Measurements from ENCODE around the gene TMEM127. TPM values are rescaled to one million over a fixed set of nuclear protein-coding genes. Genes with fewer than 3 reads are reported as not detected.

The TMEM127 gene
- total and polyA plus RNA-seq, 2 experiments from 2014 or later: 33.6 to 44.4 TPM

DNA sequence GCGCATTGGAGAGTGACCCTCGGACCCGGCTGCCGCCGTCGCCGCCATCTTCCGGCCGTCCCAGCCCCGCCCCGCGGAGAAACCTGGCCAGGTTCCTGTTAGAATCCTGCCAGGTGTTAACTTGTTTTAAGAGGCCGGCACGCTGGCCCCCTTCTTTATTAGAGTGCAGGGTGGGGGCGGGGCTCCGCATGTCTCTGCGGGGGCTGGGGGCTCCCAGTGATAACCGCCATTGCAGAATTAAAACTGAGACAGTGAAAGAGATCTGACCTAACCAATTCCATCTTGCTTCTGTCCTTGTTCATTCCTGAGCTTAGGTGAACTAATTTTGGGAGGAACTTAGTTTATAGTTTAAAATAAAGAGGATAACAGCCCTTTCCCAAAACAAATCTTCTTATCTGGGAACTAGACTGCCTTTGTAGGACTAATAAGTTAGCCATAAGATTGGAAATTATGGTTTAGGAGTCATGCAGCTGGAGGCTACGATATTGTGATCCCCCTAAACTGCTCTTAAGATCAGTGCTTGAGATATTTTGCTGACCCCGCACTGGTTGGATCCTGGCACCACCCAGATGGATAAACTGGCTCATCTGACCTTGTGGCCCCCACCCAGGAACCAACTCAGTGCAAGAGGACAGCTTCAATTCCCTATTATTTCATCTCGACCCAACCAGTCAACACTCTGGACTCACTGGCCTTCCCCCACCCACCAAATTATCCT is 56.6 kb downstream of the TMEM127 start:
- Histone ChIP-seq H3K79me2 (peaks cover 51% of the 10 kb centered on the region), H3K4me2 (peak overlapping the region; percentile 86), H4K20me1 (ENCODE audit: insufficient read depth, poor library complexity, severe bottlenecking) (peaks cover 36% of the 10 kb centered on the region), H3K9me3 (ENCODE audit: low read depth) (no peaks in the 10 kb centered on the region), H3K36me3 (replicated peaks; ENCODE audit: insufficient read depth, low read depth) (no peaks in the 10 kb centered on the region), H3K4me3 (peak overlapping the region; percentile 41), H3K9me2 (replicated peaks; ENCODE audit: insufficient read depth) (no peaks in the 10 kb centered on the region), H3K4me1 (ENCODE audit: insufficient read depth) (peaks cover 35% of the 10 kb centered on the region), H3K27me3 (no peaks in the 10 kb centered on the region), H2AFZ (peak overlapping the region; percentile 86), H3K27ac (peak overlapping the region; percentile 89)
- TF ChIP-seq EZH2phosphoT487 (IDR thresholded peaks at IDR 0.05; ENCODE audit: low read depth, severe bottlenecking, unreplicated experiment) (no peak), EZH2 (IDR thresholded peaks at IDR 0.05; ENCODE audit: borderline replicate concordance) (no peak)
- TF ChIP-seq, protein P1, sequence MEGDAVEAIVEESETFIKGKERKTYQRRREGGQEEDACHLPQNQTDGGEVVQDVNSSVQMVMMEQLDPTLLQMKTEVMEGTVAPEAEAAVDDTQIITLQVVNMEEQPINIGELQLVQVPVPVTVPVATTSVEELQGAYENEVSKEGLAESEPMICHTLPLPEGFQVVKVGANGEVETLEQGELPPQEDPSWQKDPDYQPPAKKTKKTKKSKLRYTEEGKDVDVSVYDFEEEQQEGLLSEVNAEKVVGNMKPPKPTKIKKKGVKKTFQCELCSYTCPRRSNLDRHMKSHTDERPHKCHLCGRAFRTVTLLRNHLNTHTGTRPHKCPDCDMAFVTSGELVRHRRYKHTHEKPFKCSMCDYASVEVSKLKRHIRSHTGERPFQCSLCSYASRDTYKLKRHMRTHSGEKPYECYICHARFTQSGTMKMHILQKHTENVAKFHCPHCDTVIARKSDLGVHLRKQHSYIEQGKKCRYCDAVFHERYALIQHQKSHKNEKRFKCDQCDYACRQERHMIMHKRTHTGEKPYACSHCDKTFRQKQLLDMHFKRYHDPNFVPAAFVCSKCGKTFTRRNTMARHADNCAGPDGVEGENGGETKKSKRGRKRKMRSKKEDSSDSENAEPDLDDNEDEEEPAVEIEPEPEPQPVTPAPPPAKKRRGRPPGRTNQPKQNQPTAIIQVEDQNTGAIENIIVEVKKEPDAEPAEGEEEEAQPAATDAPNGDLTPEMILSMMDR (IDR thresholded peaks at IDR 0.05; ENCODE audit: poor library complexity): no peak
- DNase-seq (ENCODE audit: low spot score): no peak
- 8% methylated on average over 21 of the region's 21 CpGs for WGBS (ENCODE audit: low lambda C conversion rate, missing lambda C conversion rate)

DNA sequence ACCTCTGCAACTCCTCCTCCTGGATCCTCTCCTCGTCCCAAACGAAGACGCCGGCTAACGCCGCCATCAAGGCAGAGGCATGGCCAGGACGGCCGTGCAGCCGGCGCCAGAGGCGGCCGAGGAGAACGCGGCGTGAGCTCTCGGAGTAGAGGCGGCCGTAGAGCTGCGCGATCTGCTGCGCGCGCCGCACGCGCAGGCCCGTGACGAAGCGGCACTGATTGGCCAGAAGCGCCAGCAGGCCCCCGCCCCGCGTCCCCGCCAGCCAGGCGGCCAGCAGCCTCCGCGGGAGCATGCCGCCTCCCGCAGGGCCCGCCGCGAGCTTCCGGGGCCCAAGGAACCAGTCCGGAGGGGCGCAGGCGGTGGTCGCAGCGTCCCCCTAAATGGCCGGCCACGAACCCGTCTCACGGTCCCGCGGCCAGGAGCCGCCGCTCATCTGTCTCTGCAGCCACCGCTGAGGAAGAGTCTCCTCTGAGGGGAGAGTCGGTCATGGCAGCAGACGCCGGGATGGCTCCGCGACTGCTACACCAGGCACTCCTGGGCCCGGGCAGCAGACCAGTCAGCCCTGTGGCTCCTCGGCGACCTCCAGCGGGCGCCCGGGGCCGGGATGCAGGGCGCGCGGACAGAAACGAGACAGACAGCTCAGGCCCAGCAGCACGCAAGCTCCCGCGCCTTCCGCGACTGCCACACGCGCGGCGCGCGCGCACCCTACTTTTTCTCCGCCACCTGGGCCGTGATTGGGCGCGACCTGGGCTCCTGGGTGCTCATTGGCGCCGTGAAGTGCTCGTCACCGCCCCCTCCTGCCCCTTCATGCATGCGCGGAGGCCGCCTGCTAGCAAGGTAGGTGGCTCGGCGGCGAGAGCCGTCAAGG is 57.4 kb downstream of the TMEM127 start, which contains the start of gene STARD7:
TSS of gene STARD7 (minus strand) at position 685 of the 868 bp plus-strand sequence. CDS start at position 292, 393 bp downstream.
- Histone ChIP-seq H4K20me1 (ENCODE audit: insufficient read depth, poor library complexity, severe bottlenecking) (peaks cover 44% of the 10 kb centered on the region), H3K4me2 (peak within 1 kb of the TSS; percentile 91), H3K4me1 (ENCODE audit: insufficient read depth) (peaks cover 39% of the 10 kb centered on the region), H3K4me3 (peak within 1 kb of the TSS; percentile 65), H3K27me3 (no peaks in the 10 kb centered on the region), H3K27ac (peak within 1 kb of the TSS; percentile 99), H3K9me3 (ENCODE audit: low read depth) (no peaks in the 10 kb centered on the region), H3K79me2 (peaks cover 59% of the 10 kb centered on the region), H3K9me2 (replicated peaks; ENCODE audit: insufficient read depth) (no peaks in the 10 kb centered on the region), H3K36me3 (replicated peaks; ENCODE audit: insufficient read depth, low read depth) (no peaks in the 10 kb centered on the region), H2AFZ (peak within 1 kb of the TSS; percentile 86)
- 2% methylated on average over 91 of the region's 100 CpGs for WGBS (ENCODE audit: low lambda C conversion rate, missing lambda C conversion rate)
- peak; percentile 99 for DNase-seq (ENCODE audit: low spot score)
- TF ChIP-seq, protein P1 (IDR thresholded peaks at IDR 0.05; ENCODE audit: poor library complexity): no peak
- TF ChIP-seq EZH2 (IDR thresholded peaks at IDR 0.05; ENCODE audit: borderline replicate concordance): no peak
- no peak for TF ChIP-seq EZH2phosphoT487 (IDR thresholded peaks at IDR 0.05; ENCODE audit: low read depth, severe bottlenecking, unreplicated experiment)

- no peaks in the 10 kb centered on the region for H3K9me2 ChIP-seq (replicated peaks; ENCODE audit: insufficient read depth)
- peaks cover 50% of the 10 kb centered on the region for H4K20me1 ChIP-seq (ENCODE audit: insufficient read depth, poor library complexity, severe bottlenecking)
- H3K27ac ChIP-seq: peak overlapping the region; percentile 99
- no peaks in the 10 kb centered on the region for H3K27me3 ChIP-seq
- peak overlapping the region; percentile 91 for H3K4me2 ChIP-seq
- peaks cover 65% of the 10 kb centered on the region for H3K79me2 ChIP-seq
- TF ChIP-seq EZH2 (IDR thresholded peaks at IDR 0.05; ENCODE audit: borderline replicate concordance): no peak
- TF ChIP-seq, protein P1 (IDR thresholded peaks at IDR 0.05; ENCODE audit: poor library complexity): no peak
- no peak for TF ChIP-seq EZH2phosphoT487 (IDR thresholded peaks at IDR 0.05; ENCODE audit: low read depth, severe bottlenecking, unreplicated experiment)
- peak overlapping the region; percentile 65 for H3K4me3 ChIP-seq
- peaks cover 45% of the 10 kb centered on the region for H3K4me1 ChIP-seq (ENCODE audit: insufficient read depth)
- no peaks in the 10 kb centered on the region for H3K36me3 ChIP-seq (replicated peaks; ENCODE audit: insufficient read depth, low read depth)
- H2AFZ ChIP-seq: peak overlapping the region; percentile 64
- 1% methylated on average over 12 of the region's 12 CpGs for WGBS (ENCODE audit: low lambda C conversion rate, missing lambda C conversion rate)
- no peaks in the 10 kb centered on the region for H3K9me3 ChIP-seq (ENCODE audit: low read depth)
- DNase-seq (ENCODE audit: low spot score): no peak
Observed at GRCh38 chr2:96207774-96208142, 58.0 kb downstream of the TMEM127 start.

All from hepatocyte (in vitro differentiated cells).